CD4-positive, alpha-beta T cell treated with Interleukin-21 for 1 hour (primary cell): ENCODE results near the gene NRG3.

ENCODE experiments used
- DNase-seq: peaks from one replicate; pipeline ENCODE4 v3.0.0-alpha.2; 2020

Gene NRG3

DNA sequence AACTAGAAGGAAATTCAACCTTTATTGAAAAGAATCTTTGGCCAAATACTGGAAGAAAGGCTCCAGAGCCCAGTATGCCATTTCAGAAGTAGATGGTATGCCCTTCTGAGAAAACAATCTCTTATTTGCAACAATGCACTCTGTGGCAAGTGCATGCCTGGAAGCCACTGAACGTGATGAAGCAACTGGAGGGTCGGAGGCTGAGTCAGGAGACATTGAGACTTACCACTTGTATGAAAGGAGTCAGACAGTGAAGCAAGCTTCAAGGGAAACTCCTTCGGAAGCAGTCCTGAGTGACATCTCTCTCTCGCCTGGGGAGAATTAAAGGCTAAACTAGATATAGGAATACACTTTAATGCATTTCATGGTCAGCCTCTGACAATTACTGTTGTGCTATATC lies 353.7 kb downstream of the NRG3 start:
- DNase-seq: no peak

DNA sequence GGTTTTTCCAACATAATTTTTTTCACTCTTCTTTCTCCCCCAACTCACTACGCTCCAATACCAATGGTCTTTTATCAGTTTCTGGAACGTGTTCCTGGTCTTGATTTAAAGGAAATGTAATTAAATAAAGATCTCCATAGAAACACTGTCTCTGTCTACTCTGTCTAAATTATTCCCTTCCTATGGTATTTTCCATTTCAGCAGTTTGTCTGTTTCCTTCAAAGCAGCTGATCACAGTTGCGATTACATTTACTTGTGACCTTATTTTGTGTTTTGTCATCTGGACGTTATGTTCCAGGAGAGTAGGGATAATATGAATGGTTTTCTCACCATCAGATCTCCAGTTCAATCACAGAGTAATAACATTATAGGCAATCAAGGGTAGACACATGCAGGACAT lies 359.2 kb downstream of the NRG3 start:
- DNase-seq: no peak

DNA sequence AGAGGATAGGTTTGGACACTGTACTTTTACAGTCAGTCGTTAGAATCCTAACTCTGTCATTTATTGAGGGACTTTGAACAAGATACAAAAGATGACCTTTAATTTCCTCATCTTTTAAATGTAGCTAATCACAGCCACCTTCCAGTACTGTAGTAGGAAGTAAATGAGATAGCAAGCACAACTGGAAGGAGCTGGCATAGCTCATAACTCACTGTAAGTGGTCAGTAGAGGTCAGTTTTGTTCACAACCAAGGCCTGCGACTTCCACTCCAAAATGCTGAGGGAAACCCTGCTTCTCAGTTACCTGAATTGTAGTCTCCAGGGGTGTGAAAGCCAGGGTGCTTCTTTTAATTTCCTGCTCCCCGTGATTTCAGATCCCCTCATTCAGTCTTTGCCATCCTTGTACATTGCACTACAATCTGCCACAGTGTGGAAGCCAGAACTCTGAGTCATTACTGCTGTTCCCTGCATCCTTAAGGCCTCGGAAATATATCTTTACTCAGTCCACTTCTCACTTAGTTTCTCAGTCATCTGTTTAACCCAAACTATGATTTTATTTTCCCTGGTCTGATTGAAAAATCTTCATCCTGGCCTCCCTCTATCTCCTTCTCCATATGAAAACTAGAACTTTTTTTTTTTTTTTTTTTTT lies 361.2 kb downstream of the NRG3 start:
- DNase-seq: no peak

DNA sequence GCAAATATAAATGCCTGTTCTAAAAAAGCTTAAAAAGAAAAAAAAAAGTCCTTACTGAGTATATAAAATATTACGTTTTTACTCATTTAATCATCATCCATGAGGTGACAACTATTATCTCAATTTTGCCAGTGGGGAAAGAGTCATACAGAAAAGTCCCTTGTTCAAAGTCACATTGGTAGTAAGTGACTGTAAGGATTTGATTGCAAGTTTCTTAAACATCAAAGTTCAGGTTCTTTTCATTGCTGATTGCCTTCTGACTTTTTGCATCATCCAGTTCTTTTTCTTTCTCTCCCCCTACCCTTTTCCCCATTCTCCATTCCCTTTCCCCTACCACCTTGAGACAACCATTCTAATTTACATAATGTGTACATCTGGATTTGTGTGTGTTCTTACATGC lies 363.3 kb downstream of the NRG3 start:
- no peak for DNase-seq

DNA sequence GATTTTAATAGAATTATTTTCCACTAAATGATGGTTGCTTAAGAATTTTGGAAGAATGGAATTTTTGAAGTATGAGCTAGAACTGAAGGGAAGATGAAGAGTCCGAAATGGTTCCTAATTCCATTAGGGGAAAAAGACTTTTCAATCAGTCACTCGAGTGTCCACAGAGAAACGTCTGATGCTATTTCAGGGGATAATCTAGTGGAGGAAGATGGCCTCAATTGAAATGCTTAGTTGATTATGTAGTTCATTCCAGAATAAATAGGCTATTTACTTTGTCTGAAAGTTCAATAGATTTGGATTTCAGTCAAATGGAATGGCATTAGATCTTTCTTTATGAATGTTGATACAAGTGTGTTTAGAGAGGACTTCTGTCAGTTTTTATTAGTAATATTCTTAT lies 365.4 kb downstream of the NRG3 start:
- DNase-seq: no peak

- no peak for DNase-seq
These were observed 367.8 kb downstream of the NRG3 start for GRCh38 chr10:82242778-82243177.

DNA sequence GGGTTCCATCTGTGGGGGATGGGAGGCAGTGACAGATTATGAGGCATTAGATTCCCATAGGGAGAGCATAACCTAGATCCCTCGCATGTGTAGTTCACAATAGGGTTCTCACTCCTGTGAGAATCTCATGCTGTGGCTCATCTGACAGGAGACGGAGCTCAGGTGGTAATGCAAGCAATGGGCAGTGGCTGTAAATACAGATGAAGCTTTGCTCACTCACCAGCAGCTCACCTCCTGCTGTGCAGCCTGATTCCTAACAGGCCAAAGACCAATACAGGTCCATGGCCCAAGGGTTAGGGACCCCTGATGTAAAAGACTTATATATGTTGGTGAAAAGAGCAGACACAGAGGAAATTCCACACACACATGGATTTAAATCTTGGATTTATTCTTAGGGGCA lies 370.2 kb downstream of the NRG3 start:
- DNase-seq: no peak

GRCh38 chr10:82245906-82246560 lies 371.0 kb downstream of the NRG3 start:
- no peak for DNase-seq

DNA sequence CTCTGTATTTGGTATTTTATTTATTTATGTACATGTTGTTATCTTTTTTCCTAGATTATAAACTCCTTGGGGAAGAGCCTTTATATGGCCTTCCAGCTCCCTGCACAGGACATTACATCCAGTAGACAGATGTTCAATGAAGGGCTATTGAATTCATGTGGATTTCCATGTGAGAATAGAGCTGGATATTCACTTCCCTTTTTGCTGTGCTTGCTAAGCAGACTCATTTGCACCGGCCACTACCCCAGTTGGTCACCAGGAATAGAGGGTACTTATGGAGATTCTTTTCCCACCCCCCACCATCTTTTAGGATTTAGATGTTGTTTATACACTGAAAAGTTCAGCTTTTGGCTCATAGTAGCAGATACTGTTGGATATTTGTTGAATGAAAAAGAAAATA lies 374.1 kb downstream of the NRG3 start:
- no peak for DNase-seq

DNA sequence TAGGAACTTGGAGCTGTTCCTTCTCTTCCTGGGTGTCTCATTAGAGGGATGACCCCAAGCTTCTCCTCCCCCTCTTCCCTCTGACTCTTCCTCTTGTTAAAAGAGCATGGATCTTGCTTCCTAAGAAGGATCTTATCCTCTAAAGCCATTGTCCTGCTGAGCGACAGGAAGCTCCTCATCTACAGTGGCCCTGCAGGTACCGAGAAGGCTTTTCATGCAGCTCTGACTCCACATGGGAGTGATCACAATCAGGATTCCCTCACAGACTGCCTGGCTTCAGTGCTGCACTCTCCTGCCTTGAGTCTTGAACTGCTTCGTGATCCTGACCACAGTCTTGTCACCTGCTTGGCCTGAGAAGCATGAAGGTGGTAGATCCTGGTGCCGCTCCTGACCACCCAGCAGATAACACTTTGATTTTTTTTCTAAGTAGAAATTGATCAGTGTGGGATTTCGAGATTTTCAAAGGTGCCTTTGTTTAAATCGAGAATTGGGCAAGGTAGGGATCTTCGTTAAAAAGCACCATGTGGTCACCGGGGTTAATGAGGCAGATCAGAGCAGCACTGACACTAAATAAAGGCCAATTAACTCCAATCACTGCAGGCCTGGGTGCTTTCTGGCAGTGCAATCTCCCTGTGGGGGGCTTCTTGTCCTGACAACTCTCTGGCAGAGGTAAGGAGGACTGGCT lies 376.4 kb downstream of the NRG3 start:
- no peak for DNase-seq

DNA sequence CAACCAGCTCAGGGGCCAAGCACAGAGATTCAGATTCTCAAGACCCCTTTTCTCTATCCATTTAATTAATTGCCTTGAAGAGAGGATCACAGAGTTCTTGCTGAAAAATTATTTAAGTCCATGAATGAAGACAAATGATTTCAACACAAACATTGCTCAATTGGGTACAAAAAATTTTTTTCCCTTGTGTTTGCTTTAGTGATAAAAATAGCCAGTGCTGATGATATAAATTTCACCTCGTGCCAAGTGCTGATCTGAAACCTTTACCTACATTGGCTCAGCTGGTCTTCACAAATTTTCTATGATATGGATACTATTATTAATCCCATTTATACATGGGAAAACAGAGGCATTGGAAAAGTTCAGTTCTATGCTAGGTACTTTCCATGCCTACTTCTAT lies 377.1 kb downstream of the NRG3 start:
- DNase-seq: no peak

- no peak for DNase-seq
These were observed 379.2 kb downstream of the NRG3 start for GRCh38 chr10:82254237-82254636.

- no peak for DNase-seq
These were observed 381.3 kb downstream of the NRG3 start for GRCh38 chr10:82256275-82256674.

- no peak for DNase-seq
These were observed 391.4 kb downstream of the NRG3 start for GRCh38 chr10:82266438-82266837.

GRCh38 chr10:82267014-82267413 lies 392.0 kb downstream of the NRG3 start:
- DNase-seq: no peak

GRCh38 chr10:82267465-82267864 lies 392.5 kb downstream of the NRG3 start:
- no peak for DNase-seq

GRCh38 chr10:82267960-82268359 lies 393.0 kb downstream of the NRG3 start:
- DNase-seq: no peak

DNA sequence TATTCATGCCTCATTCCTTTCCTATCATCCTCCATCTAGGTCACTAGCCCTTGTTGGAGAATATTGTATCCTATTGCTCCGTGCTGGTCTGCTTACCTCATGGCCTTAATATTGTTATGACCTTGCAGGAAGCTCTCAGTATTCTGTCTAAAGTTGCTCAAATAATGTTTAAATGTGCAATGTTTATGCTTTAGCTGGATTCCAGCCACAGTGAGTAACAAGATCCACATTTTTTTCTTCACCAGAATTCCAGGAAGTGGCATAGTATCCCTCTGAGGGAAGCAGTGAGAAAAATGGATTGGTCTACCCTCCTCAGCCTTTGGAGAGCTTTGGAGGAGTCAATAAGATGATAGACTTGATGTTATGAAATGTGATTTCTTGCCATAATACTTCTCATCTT lies 402.6 kb downstream of the NRG3 start:
- no peak for DNase-seq

- DNase-seq: no peak
These were observed 403.6 kb downstream of the NRG3 start for GRCh38 chr10:82278401-82279182.

GRCh38 chr10:82282782-82283456 lies 407.9 kb downstream of the NRG3 start:
- DNase-seq: no peak

DNA sequence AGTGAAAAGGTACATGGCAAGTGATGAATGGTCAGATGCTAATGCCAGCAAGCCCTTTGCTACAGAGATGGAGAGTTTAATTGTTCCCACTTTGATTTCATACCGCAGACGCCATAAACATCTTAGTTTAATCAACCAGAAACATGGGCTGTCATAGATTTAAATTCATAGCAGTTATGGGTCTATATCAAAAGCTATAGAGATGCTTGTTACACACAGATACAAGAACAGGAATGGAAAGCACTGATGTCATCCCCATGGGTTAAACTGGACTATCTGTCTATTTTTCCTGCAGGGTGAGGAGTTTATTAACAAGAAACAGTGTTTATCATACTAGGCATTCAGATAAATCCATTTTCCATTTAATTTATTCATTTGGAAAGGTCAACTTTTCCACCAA lies 409.2 kb downstream of the NRG3 start:
- DNase-seq: no peak

- no peak for DNase-seq
These were observed 413.5 kb downstream of the NRG3 start for GRCh38 chr10:82288461-82288881.

- DNase-seq: no peak
These were observed 415.0 kb downstream of the NRG3 start for GRCh38 chr10:82289945-82290344.
